Fibroblast of lung (primary cell): ENCODE measurements around the gene ARHGDIG. TPM values are rescaled to one million over a fixed set of nuclear protein-coding genes. Genes with fewer than 3 reads are reported as not detected.

Experiments used
- DNase-seq, 2 donors: peaks; one replicate each; pipeline versions ENCODE4 v3.0.0 to v3.0.0-alpha.2; 2010; ENCODE audit warnings: low read depth in 2 of 2
- H2AFZ ChIP-seq: 2 replicates; pipeline ENCODE4 v1.5.1; 2012; ENCODE audit warnings: low read length, control low read depth, inconsistent platforms
- H3K27ac ChIP-seq: 2 replicates; pipeline ENCODE4 v1.5.1; 2011; ENCODE audit warnings: low read length, control low read depth; ENCODE audit not compliant: insufficient read depth
- H3K27me3 ChIP-seq: 2 replicates; pipeline ENCODE4 v1.5.1; 2011; ENCODE audit warnings: mild to moderate bottlenecking, low read length; ENCODE audit not compliant: control insufficient read depth, insufficient read depth
- H3K36me3 ChIP-seq: 2 replicates; pipeline ENCODE4 v1.5.1; 2011; ENCODE audit warnings: low read length; ENCODE audit not compliant: control insufficient read depth, insufficient read depth
- H3K4me1 ChIP-seq: 2 replicates; pipeline ENCODE4 v1.5.1; 2011; ENCODE audit warnings: low read length; ENCODE audit not compliant: control insufficient read depth, insufficient read depth; ENCODE audit errors: extremely low read depth
- H3K4me2 ChIP-seq: 2 replicates; pipeline ENCODE4 v1.5.1; 2011; ENCODE audit warnings: low read length, control low read depth; ENCODE audit not compliant: insufficient read depth; ENCODE audit errors: extremely low read depth
- H3K4me3 ChIP-seq, 4 experiments: fragments of 200-600 bp in 1 of 4; sonication (generic) in 1 of 4; replicated peaks in 1 of 4; 2 replicates each; pipeline ENCODE4 v1.5.1; 2011 to 2016; ENCODE audit warnings: low read length in 4 of 4, low read depth in 3 of 4, mild to moderate bottlenecking in 3 of 4, control low read depth in 2 of 4, inconsistent platforms in 1 of 4, mixed read lengths in 1 of 4; ENCODE audit not compliant: insufficient read depth in 1 of 4; ENCODE audit errors: control extremely low read depth in 1 of 4
- H3K79me2 ChIP-seq: 2 replicates; pipeline ENCODE4 v1.5.1; 2012; ENCODE audit warnings: mild to moderate bottlenecking, low read length, inconsistent platforms; ENCODE audit not compliant: control insufficient read depth, insufficient read depth
- H3K9ac ChIP-seq: 2 replicates; pipeline ENCODE4 v1.5.1; 2011; ENCODE audit warnings: mild to moderate bottlenecking, low read length, control low read depth; ENCODE audit not compliant: insufficient read depth
- H3K9me3 ChIP-seq: 2 replicates; pipeline ENCODE4 v1.5.1; 2012; ENCODE audit warnings: low read depth, low read length; ENCODE audit not compliant: control insufficient read depth, insufficient read depth
- H4K20me1 ChIP-seq: 2 replicates; pipeline ENCODE4 v1.5.1; 2011; ENCODE audit warnings: low read length; ENCODE audit not compliant: control insufficient read depth, insufficient read depth; ENCODE audit errors: extremely low read depth
- CTCF ChIP-seq, 2 donors: IDR thresholded peaks in 1 of 2; conservative IDR thresholded peaks in 1 of 2; 1 replicate in 1 of 2; 2 replicates in 1 of 2; pipeline ENCODE4 v1.5.1; 2011 to 2012; ENCODE audit warnings: low read length in 2 of 2, control low read depth in 1 of 2, inconsistent platforms in 1 of 2, low read depth in 1 of 2, mild to moderate bottlenecking in 1 of 2
- EZH2 ChIP-seq: IDR thresholded peaks from 2 replicates; pipeline ENCODE4 v1.5.1; 2012; ENCODE audit warnings: low read length, control low read depth, mild to moderate bottlenecking; ENCODE audit errors: missing control alignments
- polyA plus RNA-seq, 2 donors: library from polyadenylated mRNA; depleted of rRNA in 1 of 2; stranded (reverse) in 1 of 2; unstranded in 1 of 2; fragments of >200 nt; gene quantifications; 2 replicates each; pipeline ENCODE4 v1.2.1, GENCODE V29; 2011 to 2012; ENCODE audit warnings: missing spikeins in 1 of 2
- total RNA-seq: library from RNA; depleted of rRNA; stranded (reverse); fragments of >200 nt; gene quantifications from 2 replicates; pipeline ENCODE4 v1.2.1, GENCODE V29; 2014

ARHGDIG gene
- total and polyA plus RNA-seq, 2 donors (not counting 1 experiment from before 2014, with no cell fraction given) = 0.30 to 1.3 TPM

- H3K4me2 ChIP-seq = no peak overlapping the region
- H3K79me2 ChIP-seq = no peaks in the 10 kb centered on the region
- no peak for DNase-seq
These were observed 10.5 kb downstream of the ARHGDIG start for GRCh38 chr16:290681-291405.

DNA sequence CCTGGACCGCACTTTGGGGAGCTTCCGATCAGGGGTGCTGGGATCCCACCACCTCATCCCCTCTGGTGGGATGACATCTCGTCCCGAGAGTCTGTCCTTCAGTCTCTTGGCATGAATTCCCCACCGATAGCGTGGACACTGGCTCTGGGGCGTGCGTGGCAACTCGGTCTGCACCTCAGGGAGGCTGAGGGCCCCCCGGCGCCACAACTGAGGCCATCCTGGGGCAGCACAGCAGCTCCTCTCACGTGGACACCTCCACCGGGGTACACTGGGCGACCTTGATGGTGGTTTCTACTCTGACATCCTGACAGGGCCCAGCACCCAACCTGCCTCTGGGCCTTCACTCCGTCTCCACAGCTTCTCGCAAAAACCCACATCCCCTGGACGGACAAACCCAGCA lies 11.1 kb downstream of the ARHGDIG start:
- no peak overlapping the region for H3K4me3 ChIP-seq
- H3K9me3 ChIP-seq = no peaks in the 10 kb centered on the region
- DNase-seq = no peak
- no peaks in the 10 kb centered on the region for H4K20me1 ChIP-seq
- H3K4me2 ChIP-seq = no peak overlapping the region
- H3K4me1 ChIP-seq = no peaks in the 10 kb centered on the region
- TF ChIP-seq EZH2 (no peak), CTCF (conservative IDR thresholded peaks at IDR 0.05 in 1 of 2, IDR thresholded peaks at IDR 0.05 in 1 of 2; ENCODE audit: low read depth in 1 of 2, low read length in 2 of 2) (no peak)
- no peak overlapping the region for H2AFZ ChIP-seq
- no peaks in the 10 kb centered on the region for H3K27me3 ChIP-seq
- H3K36me3 ChIP-seq = peaks cover 15% of the 10 kb centered on the region
- no peak overlapping the region for H3K27ac ChIP-seq
- H3K79me2 ChIP-seq = no peaks in the 10 kb centered on the region
- no peak overlapping the region for H3K9ac ChIP-seq

More at GRCh38 chr16:290681-291405, 10.5 kb downstream of the ARHGDIG start:
- H3K27me3 ChIP-seq = no peaks in the 10 kb centered on the region
- no peak overlapping the region for H3K27ac ChIP-seq
- H2AFZ ChIP-seq = no peak overlapping the region
- H3K4me3 ChIP-seq = no peak overlapping the region
- no peaks in the 10 kb centered on the region for H4K20me1 ChIP-seq
- no peak overlapping the region for H3K9ac ChIP-seq
- no peaks in the 10 kb centered on the region for H3K4me1 ChIP-seq
- peaks cover 15% of the 10 kb centered on the region for H3K36me3 ChIP-seq
- no peaks in the 10 kb centered on the region for H3K9me3 ChIP-seq
- TF ChIP-seq CTCF (conservative IDR thresholded peaks at IDR 0.05 in 1 of 2, IDR thresholded peaks at IDR 0.05 in 1 of 2; ENCODE audit: low read depth in 1 of 2, low read length in 2 of 2) = no peak
- no peak for TF ChIP-seq EZH2

- no peaks in the 10 kb centered on the region for H3K4me1 ChIP-seq
- no peak overlapping the region for H2AFZ ChIP-seq
- H3K9ac ChIP-seq = no peak overlapping the region
- no peak overlapping the region for H3K4me2 ChIP-seq
- H3K79me2 ChIP-seq = no peaks in the 10 kb centered on the region
- peaks cover 14% of the 10 kb centered on the region for H3K36me3 ChIP-seq
- no peak for DNase-seq
- no peak overlapping the region for H3K27ac ChIP-seq
- TF ChIP-seq EZH2 (no peak), CTCF (conservative IDR thresholded peaks at IDR 0.05 in 1 of 2, IDR thresholded peaks at IDR 0.05 in 1 of 2; ENCODE audit: low read depth in 1 of 2, low read length in 2 of 2) (no peak)
- H4K20me1 ChIP-seq = no peaks in the 10 kb centered on the region
- no peaks in the 10 kb centered on the region for H3K27me3 ChIP-seq
- no peak overlapping the region for H3K4me3 ChIP-seq
- H3K9me3 ChIP-seq = no peaks in the 10 kb centered on the region
These were observed 12.8 kb downstream of the ARHGDIG start for GRCh38 chr16:293043-293775.
